Measurements from ENCODE around the gene SCRG1.

Gene SCRG1

DNA sequence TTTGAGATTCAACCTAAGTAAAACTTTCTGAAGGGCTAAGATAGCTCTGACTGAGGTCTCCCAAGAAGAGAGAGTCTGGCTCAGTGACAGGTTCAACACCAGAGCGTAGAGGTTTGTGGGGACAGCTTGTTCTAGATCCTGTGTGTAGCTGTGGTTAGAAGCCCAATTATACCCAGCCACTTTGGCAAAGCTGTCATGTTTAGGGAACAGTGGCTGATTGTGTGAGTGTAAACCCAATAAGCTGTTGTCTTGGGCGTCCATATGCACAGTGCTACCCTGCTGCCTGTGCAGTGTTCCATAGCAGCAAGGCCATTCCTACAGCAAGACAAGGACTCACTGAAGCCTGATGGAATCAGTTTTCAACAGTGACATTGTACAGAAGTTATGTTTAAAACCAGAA is 11.2 kb upstream of the SCRG1 start:
- peak; percentile 41 to 87 for DNase-seq

- no peak for DNase-seq
Measured at GRCh38 chr4:173405840-173406606, 7.1 kb upstream of the SCRG1 start.

- DNase-seq: no peak
Measured at GRCh38 chr4:173404296-173404865, 5.5 kb upstream of the SCRG1 start.

- no peak for DNase-seq
Measured at GRCh38 chr4:173403051-173403450, 4.1 kb upstream of the SCRG1 start.

GRCh38 chr4:173401063-173401462 is 2.1 kb upstream of the SCRG1 start:
- DNase-seq: no peak

- DNase-seq: no peak
Measured at GRCh38 chr4:173398220-173398619, 696 bp downstream of the SCRG1 start.

GRCh38 chr4:173397604-173398003 is 1.3 kb downstream of the SCRG1 start:
- DNase-seq: no peak

- no peak for DNase-seq
Measured at GRCh38 chr4:173391701-173392100, 7.2 kb downstream of the SCRG1 start.

DNA sequence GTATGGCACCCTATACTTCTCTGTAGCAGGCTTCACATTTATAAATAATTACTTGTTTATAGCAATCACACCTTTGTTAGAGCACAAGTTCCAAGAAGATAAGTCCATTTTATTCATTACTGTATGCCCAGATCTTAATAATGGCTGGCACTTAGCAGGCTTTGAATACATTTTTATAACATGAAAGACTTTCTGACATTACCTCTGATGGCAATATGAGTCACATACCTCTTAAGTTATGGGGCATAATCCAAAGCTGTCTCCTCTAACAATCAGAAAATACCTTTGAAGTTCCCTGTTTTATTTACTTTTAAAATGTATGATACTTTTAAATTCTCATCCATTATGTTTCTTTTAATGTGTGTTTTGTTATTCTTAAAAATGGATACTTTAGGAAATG is 12.2 kb downstream of the SCRG1 start:
- no peak for DNase-seq

DNA sequence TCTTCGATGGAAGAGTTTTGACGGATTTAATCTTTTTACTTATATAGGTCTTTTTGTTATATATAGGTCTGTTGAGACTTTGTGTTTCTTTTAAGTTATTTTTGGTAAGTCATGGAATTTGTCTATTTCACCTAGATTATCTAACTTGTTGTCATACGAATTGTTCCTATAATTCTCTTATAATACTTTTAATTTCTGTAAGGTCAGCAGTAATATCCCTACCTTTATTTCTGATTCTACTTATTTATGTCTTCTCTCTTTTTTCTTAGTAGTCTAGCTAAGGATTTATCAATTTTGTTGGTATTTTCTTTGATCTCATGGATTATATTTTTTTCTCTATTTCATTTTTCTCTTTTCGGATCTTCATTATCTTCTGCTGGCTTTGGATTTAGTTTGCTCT is 16.6 kb downstream of the SCRG1 start:
- no peak for DNase-seq

- DNase-seq: no peak
Measured at GRCh38 chr4:173381610-173382009, 17.3 kb downstream of the SCRG1 start.

- DNase-seq: no peak
Measured at GRCh38 chr4:173380987-173381386, 17.9 kb downstream of the SCRG1 start.

GRCh38 chr4:173379929-173380328 is 19.0 kb downstream of the SCRG1 start:
- no peak for DNase-seq

- DNase-seq: no peak
Measured at GRCh38 chr4:173374588-173374987, 24.3 kb downstream of the SCRG1 start.

GRCh38 chr4:173371292-173372192 is 27.4 kb downstream of the SCRG1 start:
- DNase-seq: peak; percentile 78 to 84

DNA sequence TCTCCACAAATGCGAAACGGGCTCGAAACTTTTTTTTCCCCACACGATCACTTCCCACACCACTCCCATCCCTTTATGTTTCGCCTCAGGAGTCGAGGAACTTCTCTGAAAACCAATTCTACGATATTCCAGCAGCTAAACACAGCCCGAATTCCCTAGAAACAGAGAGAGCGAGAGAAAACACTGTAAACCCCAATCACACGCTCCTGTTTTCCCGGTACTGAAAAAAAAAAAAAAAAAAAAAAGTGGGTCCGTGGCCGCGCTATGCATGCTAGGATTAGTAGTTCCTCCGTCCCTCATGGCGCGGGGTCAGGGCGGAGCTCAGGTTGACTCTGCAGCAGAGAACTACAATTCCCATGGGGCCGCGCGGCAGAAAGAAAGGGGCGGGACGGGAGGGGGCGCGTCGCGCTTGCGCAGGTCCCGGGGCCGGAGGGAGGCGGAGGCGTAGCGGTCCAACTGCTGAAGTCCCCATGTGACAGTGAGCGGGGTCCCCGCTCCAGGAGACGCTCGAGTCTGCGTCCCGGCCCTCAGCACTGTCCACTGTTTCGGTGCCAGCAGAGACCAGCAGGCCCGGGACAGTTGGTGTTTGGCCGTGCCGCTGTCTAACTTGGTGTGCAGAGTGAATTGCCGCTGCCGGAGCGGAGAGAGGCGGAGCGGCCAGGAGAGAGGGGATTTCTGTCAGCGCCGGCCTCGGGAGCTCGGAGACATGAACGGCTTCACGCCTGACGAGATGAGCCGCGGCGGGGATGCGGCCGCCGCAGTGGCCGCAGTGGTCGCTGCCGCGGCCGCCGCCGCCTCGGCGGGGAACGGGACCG is 28.2 kb downstream of the SCRG1 start, which contains the start of gene SAP30:
Gene SAP30 (plus strand): TSS at position 478 of the 815 bp plus-strand sequence. CDS start 229 bp downstream, at position 707.
- peak; percentile 97 for DNase-seq

DNA sequence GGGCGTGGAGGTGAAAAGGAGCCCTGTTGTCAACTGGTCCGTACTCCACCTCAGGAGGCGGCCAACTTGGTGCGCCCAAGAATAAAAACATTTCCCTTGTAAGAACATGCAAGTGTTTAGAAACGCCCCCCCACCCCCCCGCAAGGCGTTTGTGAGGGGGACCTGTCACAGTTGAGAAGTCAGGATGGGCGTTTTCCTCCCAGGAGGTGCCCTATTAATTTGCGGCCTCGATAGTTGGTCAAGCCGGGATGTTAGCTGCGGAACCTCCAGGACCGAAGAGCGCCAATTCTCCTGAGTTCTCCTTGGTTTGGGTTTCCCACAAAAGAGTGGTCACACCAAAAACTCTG is 28.8 kb downstream of the SCRG1 start:
- DNase-seq: peak in 1 of 2 donors; percentile 69

- no peak for DNase-seq
Measured at GRCh38 chr4:173367946-173368345, 31.0 kb downstream of the SCRG1 start.

- no peak for DNase-seq
Measured at GRCh38 chr4:173367285-173367684, 31.6 kb downstream of the SCRG1 start.

DNA sequence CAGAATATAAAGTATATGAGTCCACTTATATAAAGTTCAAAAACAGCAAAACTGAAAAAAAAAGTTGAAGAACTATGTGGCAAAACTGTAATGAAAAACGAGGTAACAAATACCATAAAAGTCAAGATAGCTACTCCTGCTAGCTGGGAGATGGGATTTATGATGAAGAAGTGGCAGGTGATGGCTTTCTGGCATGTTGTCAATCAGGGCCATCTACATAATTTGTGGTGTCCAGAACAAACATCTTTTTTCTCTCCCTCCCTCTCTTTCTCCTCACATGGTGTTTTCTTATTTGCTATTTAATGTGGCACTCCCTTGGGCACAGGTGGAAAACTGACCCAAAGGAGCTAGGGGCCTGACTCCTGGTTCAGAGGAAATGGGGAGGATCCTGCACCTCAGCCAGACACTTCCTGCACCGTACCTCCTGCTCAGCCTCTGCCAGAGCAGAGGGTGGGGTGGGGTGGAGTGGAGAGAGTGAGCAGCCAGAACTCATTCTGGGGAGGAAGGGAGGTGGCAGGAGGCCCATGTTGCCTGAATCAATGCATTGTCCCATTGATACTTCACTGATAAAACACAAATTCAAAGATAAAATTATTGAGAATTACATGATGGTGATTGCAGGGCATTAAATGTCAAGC is 33.4 kb downstream of the SCRG1 start:
- DNase-seq: no peak

DNA sequence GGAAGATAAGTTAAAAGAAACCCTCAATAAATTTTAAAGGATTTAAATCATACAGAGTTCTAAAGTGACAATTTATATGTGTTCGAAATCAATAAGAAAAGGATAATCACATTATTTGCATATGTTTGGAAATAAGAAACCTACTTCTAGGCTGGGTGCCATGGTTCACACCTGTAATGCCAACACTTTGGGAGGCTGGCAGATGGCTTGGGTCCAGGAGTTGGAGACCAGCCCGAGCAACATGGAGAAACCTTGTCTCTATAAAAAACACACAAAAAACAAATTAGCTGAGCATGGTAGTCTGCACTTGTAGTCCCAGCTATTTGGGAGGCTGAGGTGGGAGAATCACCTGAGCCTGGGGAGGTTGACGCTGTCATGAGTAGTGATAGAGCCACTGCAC is 36.2 kb downstream of the SCRG1 start:
- no peak for DNase-seq

- no peak for DNase-seq
Measured at GRCh38 chr4:173360587-173361221, 38.2 kb downstream of the SCRG1 start.

Measured in hippocampal formation (tissue), 2 donors.